Aorta (tissue), 5 donors: ENCODE results near the gene SLC25A12. TPM values are rescaled to one million over a fixed set of nuclear protein-coding genes. Genes with fewer than 3 reads are reported as not detected.

ENCODE experiments used
- ATAC-seq: fragments of 200-7000 bp; cut with Tn5 transposase; one replicate; pipeline ENCODE4 v1.9.1; 2022; ENCODE audit warnings: moderate library complexity; ENCODE audit not compliant: low FRiP score
- DNase-seq, 2 donors: peaks; one replicate each; pipeline ENCODE4 v3.0.0-alpha.2; 2020
- H3K27ac ChIP-seq, 2 donors: one replicate each; pipeline ENCODE4 v1.5.1; 2013; ENCODE audit warnings: low read length in 2 of 2, mild to moderate bottlenecking in 2 of 2, moderate library complexity in 2 of 2, control low read depth in 1 of 2, inconsistent platforms in 1 of 2, low read depth in 1 of 2
- H3K27me3 ChIP-seq, 2 donors: one replicate each; pipeline ENCODE4 v1.6.1; 2013; ENCODE audit warnings: control low read depth in 1 of 2, low read length in 1 of 2, mild to moderate bottlenecking in 1 of 2, moderate library complexity in 1 of 2; ENCODE audit not compliant: insufficient read depth in 2 of 2, control insufficient read depth in 1 of 2
- H3K36me3 ChIP-seq, 2 donors: one replicate each; pipeline ENCODE4 v1.6.1; 2013; ENCODE audit warnings: control low read depth in 1 of 2, low read length in 1 of 2, mild to moderate bottlenecking in 1 of 2; ENCODE audit not compliant: insufficient read depth in 2 of 2, control insufficient read depth in 1 of 2
- H3K4me1 ChIP-seq, 2 donors: one replicate each; pipeline ENCODE4 v1.6.1; 2013; ENCODE audit warnings: low read length in 2 of 2, control low read depth in 1 of 2, mild to moderate bottlenecking in 1 of 2, moderate library complexity in 1 of 2; ENCODE audit not compliant: insufficient read depth in 2 of 2, control insufficient read depth in 1 of 2
- H3K4me3 ChIP-seq, 2 donors: one replicate each; pipeline ENCODE4 v1.5.1; 2013; ENCODE audit warnings: low read length in 2 of 2, control low read depth in 1 of 2, mild to moderate bottlenecking in 1 of 2
- H3K9me3 ChIP-seq: one replicate; pipeline ENCODE4 v1.6.1; 2013; ENCODE audit warnings: mild to moderate bottlenecking, low read length; ENCODE audit not compliant: control insufficient read depth
- WGBS, 2 donors: extraction: QIAGEN DNeasy Blood & Tissue Kit; methylation state at CpG; one replicate each; pipeline ENCODE4 v1.1.7; 2013; 5-methylcytosine and 5-hydroxymethylcytosine counted together
- intact Hi-C, 2 donors: fragments of 100-400 bp; cut with DNase I; formaldehyde crosslinking; loops; one replicate each; pipeline versions ENCODE4 v1.14.2 to v1.15.0; 2022
- polyA plus RNA-seq, 2 donors: library from polyadenylated mRNA; stranded (reverse); fragments of 200-250 nt; gene quantifications; one replicate each; pipeline ENCODE4 v1.2.3, GENCODE V29; 2013
- total RNA-seq, 2 donors: library from RNA; stranded (reverse); fragmentation: NEBNext Ultra II Directional; extraction: Animal tissue kit (Norgen Biotek cat#: 25700); gene quantifications; one replicate each; pipeline ENCODE4 v1.2.1, GENCODE V29; 2021
- donor health status: healthy with polysubstance abuse.
- donor health status: Bipolar disorder and iron deficiency.
- donor health status: DM: no; HTN: no; CAD: no.
- donor health status: DM: no; HTN: no; CAD: no.
- donor health status: DM: yes; HTN: yes; CAD: no.

Gene SLC25A12
- total and polyA plus RNA-seq, 4 donors: 10.8 to 34.6 (median 25.9) TPM

- intact Hi-C loops: no loop called here
- 94 to 96% methylated on average over 3 of the region's 3 CpGs for WGBS, 2 donors
- H3K27me3 ChIP-seq: no peaks in the 10 kb centered on the region
- no peaks in the 10 kb centered on the region for H3K9me3 ChIP-seq
- H3K4me3 ChIP-seq: no peak overlapping the region
- no peaks in the 10 kb centered on the region for H3K4me1 ChIP-seq
- no peaks in the 10 kb centered on the region for H3K36me3 ChIP-seq
- ATAC-seq (no peak), DNase-seq (no peak)
- H3K27ac ChIP-seq: no peak overlapping the region
Measured at GRCh38 chr2:171880774-171881173, 13.3 kb downstream of the SLC25A12 start.

- H3K4me1 ChIP-seq: no peaks in the 10 kb centered on the region
- H3K27me3 ChIP-seq: no peaks in the 10 kb centered on the region
- intact Hi-C loops: no loop called here
- H3K36me3 ChIP-seq: peaks cover 0 to 2% of the 10 kb centered on the region in 2 donors
- no peaks in the 10 kb centered on the region for H3K9me3 ChIP-seq
- no peak for DNase-seq
- H3K27ac ChIP-seq: no peak overlapping the region
- no peak overlapping the region for H3K4me3 ChIP-seq
- WGBS, 2 donors: 20 to 29% methylated on average over 1 of the region's 1 CpG
- no peak for ATAC-seq
Measured at GRCh38 chr2:171879865-171880264, 14.2 kb downstream of the SLC25A12 start.

- WGBS, 2 donors: 2 to 6% methylated on average over 2 of the region's 2 CpGs
- no peaks in the 10 kb centered on the region for H3K4me1 ChIP-seq
- peak overlapping the region in 1 of 2 donors; percentile 71 for H3K27ac ChIP-seq
- no peak for DNase-seq
- H3K9me3 ChIP-seq: no peaks in the 10 kb centered on the region
- intact Hi-C loops: no loop called here
- H3K36me3 ChIP-seq: peaks cover 0 to 2% of the 10 kb centered on the region in 2 donors
- H3K4me3 ChIP-seq: peak overlapping the region in 1 of 2 donors; percentile 34
- H3K27me3 ChIP-seq: no peaks in the 10 kb centered on the region
- ATAC-seq: peak; percentile 78
Measured at GRCh38 chr2:171878481-171878993, 15.5 kb downstream of the SLC25A12 start.

- H3K27me3 ChIP-seq: no peaks in the 10 kb centered on the region
- WGBS, 2 donors: 89 to 90% methylated on average over 12 of the region's 12 CpGs
- no peaks in the 10 kb centered on the region for H3K4me1 ChIP-seq
- intact Hi-C loops: no loop called here
- ATAC-seq (no peak), DNase-seq (no peak)
- no peak overlapping the region for H3K27ac ChIP-seq
- no peak overlapping the region for H3K4me3 ChIP-seq
- H3K36me3 ChIP-seq: peaks cover 0 to 3% of the 10 kb centered on the region in 2 donors
- no peaks in the 10 kb centered on the region for H3K9me3 ChIP-seq
Measured at GRCh38 chr2:171874963-171875362, 19.1 kb downstream of the SLC25A12 start.

DNA sequence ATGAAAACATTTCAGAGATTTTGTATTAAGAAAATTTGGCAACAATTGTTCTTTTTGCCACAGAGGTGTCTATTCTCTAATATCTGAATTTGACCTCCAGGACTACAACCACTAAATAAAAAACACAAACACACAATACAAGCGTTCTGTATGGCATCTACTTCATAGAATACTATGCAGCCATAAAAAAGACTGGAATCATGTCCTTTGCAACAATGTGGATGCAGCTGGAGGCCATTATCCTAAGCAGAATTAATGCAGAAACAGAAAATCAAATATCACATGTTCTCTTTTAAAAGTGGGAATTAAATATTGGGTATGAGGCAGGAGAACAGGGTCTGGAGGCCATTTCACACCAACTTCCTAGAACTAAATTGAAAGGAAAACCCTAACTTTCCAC, 19.5 kb downstream of the SLC25A12 start:
- no peak overlapping the region for H3K27ac ChIP-seq
- H3K36me3 ChIP-seq: peaks cover 0 to 3% of the 10 kb centered on the region in 2 donors
- intact Hi-C loops: no loop called here
- H3K4me3 ChIP-seq: no peak overlapping the region
- WGBS, 2 donors: 96 to 98% methylated on average over 1 of the region's 1 CpG
- no peaks in the 10 kb centered on the region for H3K4me1 ChIP-seq
- ATAC-seq: no peak
- no peak for DNase-seq
- no peaks in the 10 kb centered on the region for H3K27me3 ChIP-seq
- H3K9me3 ChIP-seq: no peaks in the 10 kb centered on the region

- no peaks in the 10 kb centered on the region for H3K27me3 ChIP-seq
- no peaks in the 10 kb centered on the region for H3K36me3 ChIP-seq
- no peak for ATAC-seq
- H3K9me3 ChIP-seq: no peaks in the 10 kb centered on the region
- 87 to 92% methylated on average over 5 of the region's 5 CpGs for WGBS, 2 donors
- intact Hi-C loops: no loop called here
- no peak for DNase-seq
- no peak overlapping the region for H3K27ac ChIP-seq
- no peak overlapping the region for H3K4me3 ChIP-seq
- H3K4me1 ChIP-seq: no peaks in the 10 kb centered on the region
Measured at GRCh38 chr2:171864357-171864985, 29.6 kb downstream of the SLC25A12 start.

DNA sequence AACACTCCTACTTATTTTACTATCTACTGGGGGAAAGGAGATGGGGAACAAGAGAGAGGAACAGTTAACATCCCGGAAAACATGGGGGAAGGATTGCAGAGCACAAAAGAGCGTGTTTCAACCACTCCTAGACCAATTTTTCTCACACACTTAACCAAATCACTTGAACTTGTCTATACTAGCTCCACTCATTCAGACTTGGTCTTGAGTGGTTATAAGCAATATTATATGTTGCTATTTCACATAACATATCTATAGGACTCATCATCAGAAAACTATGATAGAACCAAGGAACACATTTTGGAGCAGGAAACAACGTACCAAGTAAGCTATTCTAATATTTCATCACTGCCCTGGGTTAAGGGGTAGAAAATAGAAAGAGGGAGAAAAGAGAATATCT, 31.5 kb downstream of the SLC25A12 start:
- H3K27me3 ChIP-seq: no peaks in the 10 kb centered on the region
- no peaks in the 10 kb centered on the region for H3K36me3 ChIP-seq
- no peak overlapping the region for H3K27ac ChIP-seq
- ATAC-seq: no peak
- no peak overlapping the region for H3K4me3 ChIP-seq
- intact Hi-C loops: no loop called here
- DNase-seq: no peak
- no peaks in the 10 kb centered on the region for H3K9me3 ChIP-seq
- peaks cover 0 to 1% of the 10 kb centered on the region in 2 donors for H3K4me1 ChIP-seq
- WGBS, 2 donors: 94 to 96% methylated on average over 3 of the region's 3 CpGs

DNA sequence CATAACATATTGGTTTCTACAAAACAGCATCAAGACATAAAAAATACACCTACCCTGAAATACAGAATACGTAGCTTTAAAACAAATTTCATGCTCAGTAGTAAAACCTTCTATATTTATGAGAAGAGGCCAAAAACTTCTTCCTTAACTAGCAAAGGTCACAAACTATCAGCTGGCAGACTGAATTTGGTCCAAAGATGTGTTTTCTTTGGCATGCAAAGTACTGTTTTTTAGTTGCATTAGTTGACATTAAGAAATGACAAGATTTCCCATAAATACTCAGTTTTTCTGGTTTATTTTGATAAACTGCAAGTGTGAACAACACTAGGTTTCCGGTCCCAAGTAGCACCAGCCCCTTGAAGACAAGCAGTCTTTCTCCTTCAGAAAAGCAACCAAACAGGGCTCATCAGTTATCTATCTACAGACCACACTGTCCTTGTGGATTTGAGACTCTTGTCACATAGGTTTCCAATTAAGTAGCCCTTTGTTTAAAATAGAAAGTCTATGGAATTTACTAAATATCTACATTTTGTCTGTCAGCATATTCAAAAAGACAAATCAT, 35.6 kb downstream of the SLC25A12 start:
- Histone ChIP-seq H3K4me3 (no peak overlapping the region), H3K36me3 (no peaks in the 10 kb centered on the region), H3K4me1 (peaks cover 0 to 1% of the 10 kb centered on the region in 2 donors), H3K27ac (no peak overlapping the region), H3K27me3 (no peaks in the 10 kb centered on the region), H3K9me3 (no peaks in the 10 kb centered on the region)
- no peak for ATAC-seq
- DNase-seq: no peak
- intact Hi-C loops: no loop called here
- 31 to 39% methylated on average over 2 of the region's 2 CpGs for WGBS, 2 donors

DNA sequence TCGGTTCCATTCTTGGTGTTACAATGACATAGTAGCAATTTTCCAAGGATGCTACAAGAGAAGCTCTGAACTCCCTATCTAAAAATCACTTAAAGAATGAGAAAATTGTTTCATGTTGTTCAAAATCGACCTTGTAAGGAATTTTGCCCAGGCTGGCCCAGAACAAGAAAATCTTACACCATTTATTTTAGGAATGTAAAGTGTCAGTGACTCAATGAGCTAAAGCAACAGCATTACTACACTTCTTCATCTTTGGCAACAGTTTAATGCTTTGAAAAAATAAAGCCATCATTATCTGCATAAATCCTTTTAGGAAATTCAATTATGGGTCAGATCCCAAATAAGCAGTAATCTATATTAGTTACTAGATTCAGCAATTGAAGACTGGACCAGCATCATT, 38.6 kb downstream of the SLC25A12 start:
- WGBS, 2 donors: 57% methylated on average over 2 of the region's 2 CpGs

More for the DNA sequence above, 38.6 kb downstream of the SLC25A12 start:
- H3K4me1 ChIP-seq: peaks cover 0 to 1% of the 10 kb centered on the region in 2 donors
- H3K27ac ChIP-seq: no peak overlapping the region
- H3K4me3 ChIP-seq: no peak overlapping the region
- ATAC-seq (no peak), DNase-seq (no peak)
- no peaks in the 10 kb centered on the region for H3K27me3 ChIP-seq
- no peaks in the 10 kb centered on the region for H3K9me3 ChIP-seq
- no peaks in the 10 kb centered on the region for H3K36me3 ChIP-seq
- intact Hi-C loops: no loop called here
